Measurements from ENCODE around the gene DBT.

Gene DBT

GRCh38 chr1:100187912-100188311, 61.7 kb downstream of the DBT start:
- DNase-seq = no peak

GRCh38 chr1:100184536-100184935, 65.1 kb downstream of the DBT start:
- DNase-seq = peak; percentile 18

- DNase-seq = no peak
Measured at GRCh38 chr1:100183370-100183769, 66.3 kb downstream of the DBT start.

GRCh38 chr1:100178091-100178490, 71.5 kb downstream of the DBT start, which contains the start of gene LRRC39:
LRRC39 (minus strand) TSS chr1:100178256; CDS start chr1:100168516, 9,740 bp downstream.
- no peak for DNase-seq

- DNase-seq = no peak
Measured at GRCh38 chr1:100177295-100178041, 72.2 kb downstream of the DBT start.

- DNase-seq = no peak
Measured at GRCh38 chr1:100168051-100168450, 81.6 kb downstream of the DBT start.

- no peak for DNase-seq
Measured at GRCh38 chr1:100164702-100165101, 84.9 kb downstream of the DBT start.

GRCh38 chr1:100164216-100164615, 85.4 kb downstream of the DBT start:
- no peak for DNase-seq

GRCh38 chr1:100162881-100163280, 86.8 kb downstream of the DBT start:
- no peak for DNase-seq

GRCh38 chr1:100152271-100152670, 97.4 kb downstream of the DBT start:
- DNase-seq = no peak

GRCh38 chr1:100151679-100152078, 98.0 kb downstream of the DBT start:
- DNase-seq = no peak

- DNase-seq = no peak
Measured at GRCh38 chr1:100147875-100148274, 101.8 kb downstream of the DBT start.

- no peak for DNase-seq
Measured at GRCh38 chr1:100146958-100147357, 102.7 kb downstream of the DBT start.

GRCh38 chr1:100145116-100145515, 104.5 kb downstream of the DBT start:
- no peak for DNase-seq

GRCh38 chr1:100142343-100142742, 107.3 kb downstream of the DBT start:
- DNase-seq = no peak

- no peak for DNase-seq
Measured at GRCh38 chr1:100141192-100141591, 108.4 kb downstream of the DBT start.

GRCh38 chr1:100137602-100138001, 112.0 kb downstream of the DBT start:
- no peak for DNase-seq

Measured in CD4-positive, alpha-beta T cell treated with Interleukin-15 for 1 hour (primary cell).